NCI-H1048 (cell line): Measurements from ENCODE around the gene CCNY.
A peak's percentile ranks its signal among the peaks of the same experiment; 100 is the strongest.
"Not testable (repeated sequence)": the region's sequence is repeated elsewhere in the genome, so short reads cannot be mapped to it uniquely, and the experiment has no call there.

Source experiments
- DNase-seq: peaks from one replicate; lab custom pipeline; 2025; lab: John Stamatoyannopoulos, UW

CCNY gene

DNA sequence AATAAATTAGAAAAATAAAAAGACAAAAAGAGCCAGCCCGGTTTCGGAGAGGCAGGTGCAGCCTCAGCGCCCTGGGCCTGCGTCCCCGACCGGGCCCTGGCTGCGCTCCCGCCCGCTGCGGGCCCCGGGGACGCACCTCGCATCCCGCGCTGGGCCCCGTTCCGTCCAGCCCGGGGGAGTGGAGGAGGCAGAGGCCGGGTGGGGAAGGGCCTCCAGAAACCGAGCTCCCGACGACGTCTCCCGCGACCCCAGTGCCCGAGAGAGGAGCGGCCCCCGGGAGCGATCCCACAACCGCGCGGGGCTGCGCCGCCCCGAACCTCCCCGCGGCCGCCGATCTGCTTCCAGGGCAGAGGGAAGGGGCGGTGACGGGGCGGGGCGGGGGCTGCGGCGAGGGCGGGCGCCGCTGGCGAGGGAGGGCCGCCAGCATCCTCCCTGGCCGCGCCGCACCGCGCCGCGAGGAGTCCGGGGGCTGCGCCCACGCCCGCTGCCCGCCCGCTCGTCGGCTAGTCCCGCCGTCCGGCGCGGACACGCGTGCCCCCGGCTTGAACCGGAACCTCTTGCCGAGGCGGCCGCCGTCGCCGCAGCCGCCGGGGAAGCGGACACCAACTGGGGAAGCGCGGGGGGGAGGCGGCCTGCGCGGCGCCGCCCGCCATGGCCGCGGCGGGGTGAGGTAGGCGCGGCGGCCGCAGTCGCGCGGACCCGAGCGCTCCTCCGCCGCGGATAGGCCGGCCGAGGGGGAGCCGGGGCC lies at the start of gene CCNY:
CCNY (plus strand) TSS at position 426 of the 748 bp plus-strand sequence. CDS start 545 bp downstream, outside the sequence.
- peak; percentile 39 for DNase-seq

DNA sequence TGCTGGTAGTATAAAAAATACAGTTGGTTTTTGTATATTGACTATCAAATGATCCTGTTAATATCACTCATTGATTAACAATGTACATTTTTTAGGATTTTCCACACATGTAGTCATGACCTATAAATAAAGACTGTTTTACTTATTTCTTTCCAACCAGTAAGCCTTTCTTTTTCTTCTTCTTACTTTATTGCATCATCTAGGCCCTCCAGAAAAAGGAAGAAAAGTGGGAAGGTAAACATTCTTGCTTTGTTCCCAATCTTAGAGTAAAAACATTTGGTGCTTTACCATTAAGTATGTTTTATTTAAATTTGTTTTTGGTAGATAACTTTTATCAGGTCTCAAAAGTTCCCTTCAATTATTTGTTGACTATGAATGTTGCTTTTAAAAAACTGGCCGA lies 47.1 kb upstream of the CCNY start:
- no peak for DNase-seq

DNA sequence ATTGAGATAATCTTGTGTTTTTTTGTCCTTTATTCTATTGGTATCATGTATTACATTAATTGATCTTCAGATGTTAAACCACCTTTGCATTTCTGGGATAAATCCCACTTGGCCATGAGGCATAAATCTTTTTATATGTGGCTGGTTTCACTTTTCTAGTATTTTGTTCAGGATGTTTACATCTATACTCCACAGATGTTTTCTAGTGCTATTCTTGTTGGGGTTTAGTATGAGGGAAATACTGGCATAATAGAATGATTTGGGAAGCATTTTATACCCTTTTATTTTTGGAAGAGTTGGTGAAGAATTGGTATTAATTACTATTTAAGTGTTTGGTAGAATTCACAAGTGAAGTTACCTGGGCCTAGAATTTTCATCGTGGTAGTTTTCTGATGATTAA lies 41.8 kb upstream of the CCNY start:
- no peak for DNase-seq

DNA sequence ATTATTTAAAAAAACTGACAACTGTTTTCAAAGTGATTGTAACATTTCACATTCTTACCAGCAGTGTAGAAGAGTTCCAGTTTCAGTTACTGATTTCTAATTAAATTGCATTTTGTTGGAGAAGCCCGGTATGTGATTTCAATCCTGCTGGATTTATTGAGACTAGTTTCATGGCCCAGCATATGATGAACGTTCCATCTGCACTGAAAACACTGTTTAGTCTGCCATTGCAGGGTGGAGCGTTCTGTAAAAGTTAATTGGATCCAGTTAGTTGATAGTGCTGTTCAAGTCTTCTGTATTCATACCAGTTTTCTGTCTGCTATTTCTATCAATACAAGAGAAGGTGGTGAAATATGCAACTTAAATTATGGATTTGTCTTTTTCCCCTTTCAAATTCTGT lies 37.3 kb upstream of the CCNY start:
- no peak for DNase-seq

DNA sequence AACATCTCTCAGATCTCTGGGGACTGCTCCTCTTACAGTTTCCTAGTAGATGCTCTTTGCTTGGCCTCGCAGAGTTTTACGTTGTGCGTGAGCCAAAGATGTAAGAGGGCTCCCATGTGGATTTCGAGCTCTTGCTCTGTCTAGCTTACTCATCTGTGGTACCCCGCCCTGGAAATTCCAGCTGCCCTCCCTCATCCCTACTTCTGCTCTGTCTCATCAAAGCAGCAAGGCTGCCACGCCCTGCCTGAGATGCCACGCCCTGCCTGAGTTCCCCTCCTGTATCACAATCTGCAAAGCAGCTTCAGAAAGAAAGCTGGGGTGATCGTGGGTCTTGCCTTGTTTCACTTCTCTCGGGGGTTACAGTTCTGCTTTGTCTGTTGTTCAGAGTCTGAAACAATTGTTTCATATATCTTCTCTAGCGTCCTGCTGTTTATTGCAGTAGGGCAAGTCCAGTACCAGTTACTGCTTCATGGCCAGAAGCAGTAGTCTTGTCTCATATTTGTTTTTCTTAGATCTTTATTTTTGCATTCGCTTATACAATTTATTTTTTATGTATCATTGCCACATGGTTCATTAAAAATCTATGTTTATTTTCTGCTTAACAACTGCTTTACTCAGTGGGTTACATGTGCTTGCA lies 36.1 kb upstream of the CCNY start:
- DNase-seq, result no peak

DNA sequence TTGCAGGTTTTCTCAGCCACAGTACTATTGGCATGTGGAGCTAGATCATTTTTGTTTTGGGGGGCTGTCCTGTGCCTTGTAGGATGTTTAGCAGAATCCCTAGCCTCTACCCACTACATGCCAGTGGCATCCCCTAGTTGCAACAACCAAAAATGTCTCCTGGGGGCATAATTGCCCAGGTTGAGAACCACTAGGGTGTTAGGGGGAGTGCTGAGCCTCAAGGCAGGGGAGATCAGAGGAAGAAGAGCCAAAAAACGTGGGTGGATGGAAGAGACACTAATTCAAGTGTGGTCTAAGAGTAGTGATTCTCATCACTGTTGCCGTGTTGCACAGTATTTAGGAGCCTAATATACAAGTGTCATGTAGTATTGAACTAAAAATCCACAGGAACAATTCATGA lies 31.7 kb upstream of the CCNY start:
- DNase-seq, result no peak

DNA sequence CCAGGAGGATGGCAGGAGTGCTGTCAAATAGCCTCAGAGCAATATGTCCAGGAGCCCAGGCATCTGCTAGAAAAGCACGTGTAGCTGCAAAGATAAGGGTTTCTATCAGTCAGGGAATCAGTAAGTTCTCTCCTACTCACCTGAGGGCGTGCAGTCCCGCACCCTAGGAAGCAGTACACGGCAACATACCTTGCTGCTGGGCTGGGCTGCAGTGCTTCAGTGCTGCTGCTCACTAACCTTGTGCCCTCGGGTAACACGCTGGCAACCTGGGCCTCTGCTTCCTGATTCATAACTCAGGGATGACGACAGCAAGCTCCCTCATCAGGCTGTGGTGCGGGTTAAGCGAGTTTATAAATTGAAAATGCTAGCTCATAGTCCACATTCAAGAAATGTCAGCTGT lies 29.5 kb upstream of the CCNY start:
- DNase-seq, result no peak

DNA sequence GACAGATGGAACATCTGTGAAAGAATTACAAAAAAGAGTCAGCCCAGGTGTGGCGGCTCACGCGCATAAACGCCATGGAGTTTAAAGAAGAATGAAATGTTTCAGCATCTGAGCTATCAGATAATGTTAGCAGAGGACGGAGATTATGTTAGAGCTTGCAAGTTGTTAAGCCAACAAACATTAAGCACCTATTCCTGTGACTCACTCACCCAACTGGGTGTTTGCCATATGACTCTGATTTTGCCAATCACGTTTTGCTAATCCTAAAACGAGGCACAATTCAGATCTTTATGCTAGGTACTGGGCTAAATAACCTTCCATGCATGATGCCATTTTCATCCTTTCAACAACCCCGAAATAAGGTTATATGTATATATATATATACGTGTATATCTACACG lies 29.0 kb upstream of the CCNY start:
- no peak for DNase-seq

DNA sequence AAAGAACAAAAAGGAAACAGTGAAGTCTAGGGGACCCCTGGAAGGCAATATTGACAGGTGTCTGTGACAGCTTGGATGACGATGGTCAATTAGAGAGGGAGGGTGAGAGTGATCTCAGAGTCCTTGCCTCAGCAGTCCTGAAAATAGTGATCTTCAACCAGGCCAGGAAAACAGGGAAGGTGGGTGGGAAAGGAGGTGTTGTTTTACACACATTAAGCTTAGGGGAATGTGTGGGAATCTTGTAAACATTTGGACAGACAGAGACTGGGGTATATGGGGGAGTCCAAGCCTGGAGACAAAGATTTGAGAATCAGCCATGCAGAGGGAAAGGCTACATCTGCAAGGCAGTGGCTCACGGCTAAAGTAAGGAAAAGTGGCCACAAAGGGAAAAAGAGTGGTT lies 27.5 kb upstream of the CCNY start:
- DNase-seq, result no peak

DNA sequence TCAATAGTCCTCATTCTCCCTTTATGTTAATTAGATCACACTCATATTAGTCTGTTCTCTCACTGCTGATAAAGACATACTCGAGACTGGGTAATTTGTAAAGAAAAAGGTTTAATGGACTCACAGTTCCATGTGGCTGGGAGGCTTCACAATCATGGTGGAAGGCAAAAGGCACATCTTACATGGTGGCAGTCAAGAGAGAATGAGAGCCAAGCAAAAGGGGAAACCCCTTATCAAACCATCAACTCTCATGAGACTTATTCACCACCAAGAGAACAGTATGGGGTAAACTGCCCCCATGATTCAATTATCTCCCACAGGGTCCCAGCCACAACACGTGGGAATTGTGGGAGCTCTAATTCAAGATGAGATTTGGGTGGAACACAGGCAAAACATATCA lies 22.2 kb upstream of the CCNY start:
- not testable (repeated sequence) for DNase-seq

DNA sequence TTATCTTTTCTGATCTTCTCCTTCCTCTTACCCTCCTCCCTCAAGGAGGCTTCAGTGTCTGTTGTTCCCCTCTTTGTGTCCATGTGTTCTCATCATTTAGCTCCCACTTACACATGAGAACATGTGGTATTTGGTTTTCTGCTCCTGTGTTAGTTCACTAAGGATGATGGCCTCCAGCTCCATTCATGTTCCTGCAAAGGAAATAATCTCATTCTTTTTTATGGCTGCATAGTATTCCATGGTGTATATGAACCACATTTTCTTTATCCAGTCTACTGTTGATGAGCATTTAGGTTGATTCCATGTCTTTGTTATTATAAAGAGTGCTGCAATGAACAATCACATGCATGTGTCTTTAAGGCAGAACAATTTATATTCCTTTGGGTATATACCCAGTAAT lies 21.1 kb upstream of the CCNY start:
- DNase-seq, result not testable (repeated sequence)

DNA sequence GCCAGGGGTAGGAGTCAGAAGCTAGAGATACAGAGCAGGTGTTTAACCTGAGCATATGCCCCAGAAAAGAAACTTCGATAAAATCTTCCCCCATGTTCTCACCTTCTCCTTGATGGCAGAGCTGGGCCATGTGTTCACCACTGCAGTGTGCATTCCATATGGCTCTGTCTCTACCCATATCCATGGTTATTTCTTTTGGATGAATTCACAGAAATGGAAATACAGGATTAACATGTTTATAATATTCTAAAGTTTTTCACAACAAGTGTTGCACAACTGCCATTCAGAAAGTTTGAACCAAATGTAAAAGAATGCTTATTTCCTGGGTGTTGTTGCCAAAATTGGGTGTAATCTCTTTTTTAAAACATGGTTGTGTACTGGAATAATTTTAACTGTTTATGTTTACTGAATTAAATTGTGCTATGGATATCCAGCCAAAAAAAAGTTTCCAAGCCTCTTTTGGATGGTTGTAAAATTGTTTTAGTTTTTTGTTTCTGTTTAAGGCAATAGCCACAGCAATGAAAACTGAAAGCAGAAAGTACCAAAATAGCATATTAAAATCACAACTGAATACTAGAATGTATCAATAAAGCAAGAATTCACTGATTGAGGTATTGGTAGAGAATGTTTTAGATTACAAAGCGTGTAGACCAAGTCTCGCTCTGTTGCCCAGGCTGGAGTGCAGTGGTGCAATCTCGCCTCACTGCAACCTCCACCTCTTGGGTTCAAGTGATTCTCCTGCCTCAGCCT lies 19.9 kb upstream of the CCNY start:
- DNase-seq, result no peak

DNA sequence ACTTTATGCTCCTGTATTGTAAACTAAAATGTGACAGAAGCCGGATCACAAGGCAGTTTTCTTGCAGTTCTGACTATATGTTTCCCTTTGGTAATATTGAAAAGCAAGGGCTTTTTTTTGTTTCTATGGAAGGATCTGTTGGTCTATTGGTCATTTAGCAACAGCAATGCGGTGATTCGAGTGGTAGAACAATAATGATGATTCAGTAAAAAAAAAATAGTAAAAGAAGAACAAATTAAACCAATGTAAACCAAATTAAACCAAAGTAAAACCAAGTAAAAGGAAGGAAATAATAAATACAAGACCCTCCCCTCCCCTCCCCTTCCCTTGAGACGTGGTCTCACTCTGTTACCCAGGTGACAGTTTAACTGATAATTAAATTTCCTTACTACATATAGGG lies 17.8 kb upstream of the CCNY start:
- no peak for DNase-seq

DNA sequence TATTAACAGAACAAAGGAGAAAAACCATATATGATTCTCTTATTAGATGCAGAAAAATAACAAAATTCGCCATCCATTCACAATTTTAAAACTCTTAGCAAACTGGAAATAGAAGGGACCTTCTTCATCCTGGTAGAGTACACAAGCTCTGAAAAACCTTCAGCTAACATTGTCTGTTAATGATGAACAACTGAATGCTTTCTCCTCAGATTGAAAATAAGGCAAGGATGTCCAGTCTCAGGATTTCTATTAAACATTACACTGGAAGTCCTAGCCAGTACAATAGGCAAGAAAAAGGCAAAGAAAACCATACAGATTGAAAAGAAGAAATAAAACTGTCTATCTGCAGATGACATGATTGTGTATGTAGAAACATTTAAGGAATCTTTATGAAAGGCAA lies 16.0 kb upstream of the CCNY start:
- DNase-seq, result no peak

DNA sequence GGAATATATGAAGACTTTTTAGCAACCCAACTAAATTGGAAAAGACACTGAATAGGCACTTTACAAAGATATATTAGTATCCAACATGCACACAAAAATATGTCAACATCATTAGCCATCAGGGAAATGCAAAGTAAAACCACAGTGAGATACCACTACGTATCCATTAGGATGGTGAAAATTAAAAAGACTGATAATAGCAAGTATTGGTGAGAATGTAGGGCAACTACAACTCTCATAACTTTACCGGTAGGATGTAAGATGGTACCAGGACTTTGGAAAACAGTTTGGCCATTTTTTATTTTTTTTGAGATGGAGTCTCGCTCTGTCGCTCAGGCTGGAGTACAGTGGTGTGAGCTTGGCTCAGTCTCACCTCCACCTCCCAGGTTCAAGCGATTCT lies 13.7 kb upstream of the CCNY start:
- no peak for DNase-seq

DNA sequence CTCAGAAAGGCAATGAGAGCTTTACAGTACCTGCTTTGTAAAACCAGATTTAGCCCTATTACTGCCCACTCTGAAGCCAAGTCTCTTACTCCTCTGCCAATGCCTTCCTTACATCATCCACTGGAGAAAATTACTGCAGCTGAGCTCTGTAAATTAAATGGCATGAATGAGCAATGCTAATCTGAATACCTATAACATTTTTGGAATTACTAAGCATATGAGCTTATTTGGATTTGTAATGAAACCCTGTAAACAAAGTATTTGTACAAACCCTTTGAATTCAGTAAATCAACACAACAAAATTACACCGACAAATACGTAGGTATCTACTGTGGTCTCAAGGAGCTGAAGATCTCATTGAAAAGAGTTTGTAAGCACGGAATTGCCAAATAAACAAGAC lies 12.1 kb upstream of the CCNY start:
- DNase-seq, result no peak

DNA sequence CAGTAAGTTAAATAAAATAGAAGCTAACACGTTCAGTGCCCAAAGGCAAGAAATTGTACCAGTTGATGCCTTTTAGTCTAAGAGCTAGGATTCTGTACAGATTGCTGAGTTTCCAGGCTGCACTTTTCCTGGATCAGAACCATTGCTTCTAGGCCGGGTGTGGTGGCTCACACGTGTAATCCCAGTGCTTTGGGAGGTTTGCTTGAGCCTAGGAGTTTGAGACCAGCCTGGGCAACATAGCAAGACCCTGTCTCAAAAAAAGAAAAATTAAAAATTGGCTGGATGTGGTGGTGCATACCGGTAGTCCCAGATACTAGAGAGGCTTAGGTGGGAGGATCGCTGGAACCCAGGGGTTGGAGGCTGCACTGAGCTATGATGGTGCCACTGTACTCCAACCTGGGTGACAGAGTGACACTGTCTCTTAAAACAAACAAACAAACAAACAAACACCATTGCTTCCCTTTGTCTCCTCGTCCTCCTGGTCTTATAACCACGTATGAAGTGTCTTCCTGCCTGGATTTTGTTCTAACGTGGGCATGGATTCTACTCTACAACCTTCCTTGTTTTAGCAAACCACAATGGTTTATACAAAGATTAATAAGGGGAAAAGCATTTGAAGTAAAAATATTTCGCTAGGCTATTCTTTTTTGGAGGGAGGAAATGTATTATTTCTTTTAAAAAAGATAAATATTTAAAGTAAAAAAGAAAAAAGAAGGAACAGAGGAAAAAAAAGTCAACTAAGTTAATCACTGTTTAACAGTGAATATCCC lies 9.7 kb upstream of the CCNY start:
- DNase-seq, result no peak

DNA sequence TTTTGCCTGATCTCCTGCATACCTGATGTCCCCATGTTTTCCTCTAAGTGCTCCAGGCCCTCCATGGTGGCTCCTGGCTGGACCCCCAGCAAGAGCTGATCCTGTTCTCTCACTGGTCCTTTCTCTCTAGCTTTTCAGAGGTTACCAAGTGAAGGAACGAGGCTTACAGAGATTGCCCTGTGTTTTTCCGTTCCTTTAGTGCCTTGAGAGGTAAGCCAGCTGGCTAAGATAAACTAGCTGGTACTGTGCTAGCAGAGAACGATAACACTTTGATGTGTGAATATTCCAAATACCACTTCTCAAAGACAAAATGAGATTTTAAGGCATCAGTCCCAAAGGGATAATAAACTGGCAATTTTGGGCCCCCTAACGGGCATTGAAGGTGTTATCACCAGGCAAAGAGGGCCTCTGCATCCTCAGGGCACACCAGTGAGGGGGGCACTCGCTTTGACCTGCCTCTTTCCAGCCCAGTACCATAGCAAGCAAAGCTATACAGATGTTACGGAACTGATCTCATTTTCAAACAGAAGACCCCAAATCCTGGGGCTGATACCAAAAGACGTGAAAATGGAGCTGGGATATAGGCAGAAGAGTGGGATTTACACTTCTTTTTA lies 8.4 kb upstream of the CCNY start:
- no peak for DNase-seq

DNA sequence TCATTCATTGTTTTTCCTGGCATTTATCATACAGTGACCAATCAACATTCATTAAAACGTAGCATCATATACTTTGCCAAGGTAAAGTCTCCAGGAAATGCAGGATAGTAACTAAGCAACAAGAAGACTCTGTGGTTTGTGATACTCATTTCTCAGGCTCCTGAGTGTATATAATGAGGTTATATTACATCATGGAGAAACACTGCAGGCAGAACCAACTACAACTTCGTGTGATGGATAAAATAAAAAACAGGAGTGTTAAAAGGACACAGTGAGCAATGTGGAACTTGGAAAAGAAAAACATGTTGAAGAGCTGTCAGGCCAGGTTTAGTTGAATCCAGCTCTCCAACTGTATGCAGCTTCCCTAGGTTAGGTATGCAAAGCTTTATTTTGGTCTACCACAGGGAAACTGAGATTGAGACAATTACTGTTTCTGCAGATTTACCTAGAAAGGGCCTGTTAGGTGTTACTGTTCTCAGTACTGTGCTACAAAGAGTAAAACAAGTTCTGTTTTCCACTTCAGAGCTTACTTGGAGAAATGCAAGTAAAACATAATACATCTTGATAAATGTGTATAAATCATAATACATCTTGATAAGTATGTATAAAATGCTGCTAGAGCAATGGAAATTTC lies 7.8 kb upstream of the CCNY start:
- no peak for DNase-seq

DNA sequence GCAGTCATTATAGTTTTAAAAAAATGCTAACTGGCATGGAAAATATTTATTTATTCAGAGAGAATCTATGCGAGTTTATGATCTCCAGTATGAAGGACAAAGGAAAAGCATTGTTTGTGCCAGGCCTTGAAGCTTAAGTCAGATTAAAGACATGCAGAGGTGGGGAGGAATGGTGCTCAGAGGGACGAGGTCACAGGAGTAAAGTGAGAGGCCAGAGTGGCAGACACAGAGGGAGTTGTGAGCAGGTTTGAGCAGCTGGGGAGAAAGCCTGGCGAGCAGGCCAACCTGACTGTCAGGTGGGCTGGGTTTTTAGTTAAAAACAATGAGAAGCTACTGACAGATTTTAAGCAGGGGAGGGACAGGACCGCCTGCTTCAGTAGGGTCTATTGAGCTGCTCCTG lies 6.8 kb upstream of the CCNY start:
- DNase-seq, result no peak

DNA sequence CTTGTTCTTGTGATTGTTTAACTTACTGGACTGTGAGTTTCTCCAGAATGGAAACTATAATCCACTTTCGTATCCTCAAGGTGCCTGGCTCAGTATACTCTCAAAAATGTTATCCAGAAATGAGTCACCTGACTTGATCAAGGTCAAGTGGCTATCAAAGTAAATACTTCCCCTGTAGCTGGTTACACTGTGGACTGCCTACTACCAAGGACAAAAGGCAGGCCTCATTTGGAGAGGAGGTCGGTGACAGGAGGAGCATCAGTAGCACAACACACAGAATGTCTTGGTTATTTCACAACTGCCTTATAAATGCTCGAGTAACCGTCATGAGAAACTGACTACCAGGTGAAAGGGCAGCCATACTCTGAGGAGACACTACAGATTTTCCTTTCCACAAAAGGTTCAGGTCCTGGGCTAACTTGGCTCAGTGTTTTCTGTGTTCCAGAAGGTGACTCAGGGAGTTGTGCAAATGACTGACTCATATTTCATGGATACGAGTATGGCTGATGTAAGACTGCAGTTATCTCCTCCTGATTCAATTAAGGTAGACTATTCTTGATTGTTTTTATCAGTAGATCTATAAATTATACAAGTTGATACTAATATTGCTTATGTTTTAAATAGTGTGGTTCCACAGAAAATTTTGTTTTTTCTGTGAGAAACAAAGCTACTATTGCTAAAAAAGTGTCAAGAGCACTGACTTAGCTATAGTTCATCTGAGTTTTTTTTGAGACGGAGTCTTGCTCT lies 4.2 kb upstream of the CCNY start:
- no peak for DNase-seq
